ENCODE data around the gene RIF1.

DNA sequence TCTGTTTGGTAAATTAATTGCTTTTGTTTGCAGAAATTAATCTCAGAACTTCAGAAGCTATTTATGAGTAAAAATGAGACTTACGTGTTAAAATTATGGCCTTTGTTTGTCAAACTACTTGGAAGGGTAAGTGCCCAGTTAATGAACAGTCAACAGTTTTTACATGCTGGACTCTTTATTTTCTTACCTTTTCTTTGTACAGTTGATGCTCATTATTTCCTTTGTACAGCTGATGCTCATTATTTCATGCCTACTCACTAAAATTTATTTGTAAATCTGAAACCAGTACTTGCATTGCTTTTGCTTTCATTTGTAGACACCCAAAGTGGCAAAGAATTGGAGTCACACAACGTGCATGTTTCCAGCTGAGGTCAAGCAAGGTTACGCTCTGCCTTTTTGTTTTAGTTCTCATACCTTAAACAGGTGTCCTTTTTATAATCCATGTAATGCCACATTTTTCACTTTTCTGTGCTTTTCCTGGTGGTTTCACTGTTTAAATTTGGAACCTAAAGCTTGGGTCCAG is 13.3 kb downstream of the RIF1 start:
- TF ChIP-seq, protein P1, sequence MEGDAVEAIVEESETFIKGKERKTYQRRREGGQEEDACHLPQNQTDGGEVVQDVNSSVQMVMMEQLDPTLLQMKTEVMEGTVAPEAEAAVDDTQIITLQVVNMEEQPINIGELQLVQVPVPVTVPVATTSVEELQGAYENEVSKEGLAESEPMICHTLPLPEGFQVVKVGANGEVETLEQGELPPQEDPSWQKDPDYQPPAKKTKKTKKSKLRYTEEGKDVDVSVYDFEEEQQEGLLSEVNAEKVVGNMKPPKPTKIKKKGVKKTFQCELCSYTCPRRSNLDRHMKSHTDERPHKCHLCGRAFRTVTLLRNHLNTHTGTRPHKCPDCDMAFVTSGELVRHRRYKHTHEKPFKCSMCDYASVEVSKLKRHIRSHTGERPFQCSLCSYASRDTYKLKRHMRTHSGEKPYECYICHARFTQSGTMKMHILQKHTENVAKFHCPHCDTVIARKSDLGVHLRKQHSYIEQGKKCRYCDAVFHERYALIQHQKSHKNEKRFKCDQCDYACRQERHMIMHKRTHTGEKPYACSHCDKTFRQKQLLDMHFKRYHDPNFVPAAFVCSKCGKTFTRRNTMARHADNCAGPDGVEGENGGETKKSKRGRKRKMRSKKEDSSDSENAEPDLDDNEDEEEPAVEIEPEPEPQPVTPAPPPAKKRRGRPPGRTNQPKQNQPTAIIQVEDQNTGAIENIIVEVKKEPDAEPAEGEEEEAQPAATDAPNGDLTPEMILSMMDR (IDR thresholded peaks at IDR 0.05), result no peak
- TF ChIP-seq POLR2A (IDR thresholded peaks at IDR 0.05), result no peak

Measured in body of pancreas (tissue), 4 donors.